ENCODE results near the gene USP6.

DNA sequence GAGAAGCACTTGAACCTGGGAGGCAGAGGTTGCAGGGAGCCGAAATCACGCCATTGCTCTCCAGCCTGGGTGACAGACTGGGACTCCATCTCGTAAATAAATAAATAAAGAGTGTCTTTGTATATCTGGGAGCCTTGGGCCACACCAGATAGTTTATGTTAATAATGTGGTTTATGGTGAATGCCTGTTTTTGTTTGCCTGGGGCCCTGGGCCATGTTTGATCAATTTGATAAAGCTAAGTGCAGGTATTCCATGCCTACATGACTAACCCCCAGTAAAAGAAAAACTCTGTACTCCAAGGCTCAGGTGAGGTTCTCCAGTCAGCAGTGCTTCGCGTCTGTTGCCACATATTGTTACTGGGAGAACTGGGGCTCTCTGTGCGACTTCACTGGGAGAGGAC is 103.7 kb downstream of the USP6 start:
- TF ChIP-seq, protein P1, sequence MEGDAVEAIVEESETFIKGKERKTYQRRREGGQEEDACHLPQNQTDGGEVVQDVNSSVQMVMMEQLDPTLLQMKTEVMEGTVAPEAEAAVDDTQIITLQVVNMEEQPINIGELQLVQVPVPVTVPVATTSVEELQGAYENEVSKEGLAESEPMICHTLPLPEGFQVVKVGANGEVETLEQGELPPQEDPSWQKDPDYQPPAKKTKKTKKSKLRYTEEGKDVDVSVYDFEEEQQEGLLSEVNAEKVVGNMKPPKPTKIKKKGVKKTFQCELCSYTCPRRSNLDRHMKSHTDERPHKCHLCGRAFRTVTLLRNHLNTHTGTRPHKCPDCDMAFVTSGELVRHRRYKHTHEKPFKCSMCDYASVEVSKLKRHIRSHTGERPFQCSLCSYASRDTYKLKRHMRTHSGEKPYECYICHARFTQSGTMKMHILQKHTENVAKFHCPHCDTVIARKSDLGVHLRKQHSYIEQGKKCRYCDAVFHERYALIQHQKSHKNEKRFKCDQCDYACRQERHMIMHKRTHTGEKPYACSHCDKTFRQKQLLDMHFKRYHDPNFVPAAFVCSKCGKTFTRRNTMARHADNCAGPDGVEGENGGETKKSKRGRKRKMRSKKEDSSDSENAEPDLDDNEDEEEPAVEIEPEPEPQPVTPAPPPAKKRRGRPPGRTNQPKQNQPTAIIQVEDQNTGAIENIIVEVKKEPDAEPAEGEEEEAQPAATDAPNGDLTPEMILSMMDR (conservative IDR thresholded peaks at IDR 0.05; ENCODE audit: low read depth, low read length): no peak
- TF ChIP-seq EZH2 (IDR thresholded peaks at IDR 0.05; ENCODE audit: borderline replicate concordance, low read depth, low read length, poor library complexity, severe bottlenecking): no peak

Data from A673 (cell line).